Neural cell (in vitro differentiated cells): ENCODE measurements around the gene STX18. TPM values are rescaled to one million over a fixed set of nuclear protein-coding genes. Genes with fewer than 3 reads are reported as not detected.
A peak's percentile ranks its signal among the peaks of the same experiment; 100 is the strongest.

Experiments
- H2AFZ ChIP-seq: fragments of 200-600, 300-800 bp; sonication (generic), shearing (Covaris generic); 2 replicates; pipeline ENCODE4 v1.6.0; 2014; ENCODE audit warnings: low read depth, mild to moderate bottlenecking, antibody characterized with exemption, low read length, moderate library complexity
- H3F3A ChIP-seq: fragments of 200-600 bp; shearing (Covaris generic); 2 replicates; pipeline ENCODE4 v1.6.1; 2016; ENCODE audit warnings: mild to moderate bottlenecking, moderate library complexity, mixed read lengths, antibody characterized with exemption, low read length; ENCODE audit not compliant: insufficient read depth, poor library complexity, severe bottlenecking
- H3K27ac ChIP-seq: fragments of 200-600, 300-800 bp; sonication (generic), shearing (Covaris generic); 2 replicates; pipeline ENCODE4 v1.5.1; 2014; ENCODE audit warnings: mild to moderate bottlenecking, low read length, moderate library complexity
- H3K27me3 ChIP-seq: fragments of 300-800, 200-600 bp; sonication (generic), shearing (Covaris generic); 2 replicates; pipeline ENCODE4 v1.6.0; 2014; ENCODE audit warnings: mild to moderate bottlenecking, low read depth, low read length, moderate library complexity; ENCODE audit not compliant: insufficient read depth
- H3K36me3 ChIP-seq: fragments of 300-800, 200-600 bp; sonication (generic), shearing (Covaris generic); 2 replicates; pipeline ENCODE4 v1.5.1; 2014; ENCODE audit warnings: mild to moderate bottlenecking, antibody characterized with exemption, low read length, moderate library complexity; ENCODE audit not compliant: insufficient read depth
- H3K4me2 ChIP-seq: fragments of 300-800, 200-600 bp; sonication (generic), shearing (Covaris generic); 2 replicates; pipeline ENCODE4 v1.6.0; 2014; ENCODE audit warnings: mild to moderate bottlenecking, low read length
- H3K4me3 ChIP-seq: fragments of 300-800, 200-600 bp; sonication (generic), shearing (Covaris generic); 2 replicates; pipeline ENCODE4 v1.5.1; 2014; ENCODE audit warnings: mild to moderate bottlenecking, low read length, moderate library complexity
- H3K79me2 ChIP-seq: fragments of 200-600 bp; shearing (Covaris generic); replicated peaks from 2 replicates; pipeline ENCODE4 v1.6.0; 2014; ENCODE audit warnings: mild to moderate bottlenecking, low read length, moderate library complexity; ENCODE audit not compliant: insufficient read depth
- H3K9ac ChIP-seq: fragments of 300-800, 200-600 bp; sonication (generic), shearing (Covaris generic); 2 replicates; pipeline ENCODE4 v1.6.1; 2016; ENCODE audit warnings: mild to moderate bottlenecking, low read length, mixed read lengths
- H3K9me2 ChIP-seq: fragments of 200-600 bp; shearing (Covaris generic); 2 replicates; pipeline ENCODE4 v1.6.1; 2016; ENCODE audit warnings: mild to moderate bottlenecking, low read length, mixed read lengths; ENCODE audit not compliant: insufficient read depth
- H3K9me3 ChIP-seq: fragments of 200-600, 300-800 bp; sonication (generic), shearing (Covaris generic); 2 replicates; pipeline ENCODE4 v1.6.1; 2016; ENCODE audit warnings: mild to moderate bottlenecking, mixed run types, low read length, moderate library complexity, mixed read lengths
- H4K20me1 ChIP-seq: fragments of 200-600 bp; shearing (Covaris generic); 2 replicates; pipeline ENCODE4 v1.6.1; 2016; ENCODE audit warnings: mild to moderate bottlenecking, mixed run types; ENCODE audit not compliant: insufficient read depth
- EP300 ChIP-seq: fragments of 450-650 bp; conservative IDR thresholded peaks from 2 replicates; pipeline ENCODE4 v1.6.1; 2014; ENCODE audit warnings: antibody characterized with exemption, mild to moderate bottlenecking, moderate library complexity; ENCODE audit not compliant: poor library complexity, severe bottlenecking
- EZH2 ChIP-seq: fragments of 200-600, 300-800 bp; shearing (Covaris generic), sonication (generic); IDR thresholded peaks from 2 replicates; pipeline ENCODE4 v1.6.1; 2014; ENCODE audit warnings: antibody characterized with exemption, low read length, borderline replicate concordance, mild to moderate bottlenecking; ENCODE audit not compliant: insufficient read depth, poor library complexity, severe bottlenecking
- MXI1 ChIP-seq: fragments of 450-650 bp; conservative IDR thresholded peaks from 2 replicates; pipeline ENCODE4 v1.6.1; 2014; ENCODE audit warnings: antibody characterized with exemption, mild to moderate bottlenecking; ENCODE audit not compliant: poor library complexity, severe bottlenecking
- POLR2AphosphoS5 ChIP-seq: IDR thresholded peaks from 2 replicates; pipeline ENCODE4 v1.6.1; 2012
- RAD21 ChIP-seq: fragments of 450-650 bp; conservative IDR thresholded peaks from 2 replicates; pipeline ENCODE4 v1.6.1; 2014; ENCODE audit warnings: antibody characterized with exemption, mild to moderate bottlenecking, moderate library complexity
- SMC3 ChIP-seq: fragments of 450-650 bp; conservative IDR thresholded peaks from 2 replicates; pipeline ENCODE4 v1.6.1; 2014; ENCODE audit warnings: antibody characterized with exemption, mild to moderate bottlenecking, moderate library complexity; ENCODE audit not compliant: poor library complexity
- TAF1 ChIP-seq: IDR thresholded peaks from 2 replicates; pipeline ENCODE4 v1.6.1; 2012; ENCODE audit warnings: low read depth
- polyA plus RNA-seq: library from polyadenylated mRNA; depleted of rRNA; stranded (reverse); fragments of >200 nt; gene quantifications from 2 replicates; pipeline ENCODE4 v1.2.3, GENCODE V29; 2014
- TF ChIP-seq, protein P1 (sequence below): fragments of 450-650 bp; IDR thresholded peaks from 2 replicates; pipeline ENCODE4 v1.5.1; 2014; ENCODE audit warnings: antibody characterized with exemption, mild to moderate bottlenecking, moderate library complexity; ENCODE audit not compliant: poor library complexity, severe bottlenecking
- TF ChIP-seq, protein P2 (sequence below): IDR thresholded peaks from 2 replicates; pipeline ENCODE4 v1.6.1; 2012; ENCODE audit warnings: borderline replicate concordance

Gene STX18
- polyA plus RNA-seq, 1 donor from 2014 or later, result 64.5 TPM

DNA sequence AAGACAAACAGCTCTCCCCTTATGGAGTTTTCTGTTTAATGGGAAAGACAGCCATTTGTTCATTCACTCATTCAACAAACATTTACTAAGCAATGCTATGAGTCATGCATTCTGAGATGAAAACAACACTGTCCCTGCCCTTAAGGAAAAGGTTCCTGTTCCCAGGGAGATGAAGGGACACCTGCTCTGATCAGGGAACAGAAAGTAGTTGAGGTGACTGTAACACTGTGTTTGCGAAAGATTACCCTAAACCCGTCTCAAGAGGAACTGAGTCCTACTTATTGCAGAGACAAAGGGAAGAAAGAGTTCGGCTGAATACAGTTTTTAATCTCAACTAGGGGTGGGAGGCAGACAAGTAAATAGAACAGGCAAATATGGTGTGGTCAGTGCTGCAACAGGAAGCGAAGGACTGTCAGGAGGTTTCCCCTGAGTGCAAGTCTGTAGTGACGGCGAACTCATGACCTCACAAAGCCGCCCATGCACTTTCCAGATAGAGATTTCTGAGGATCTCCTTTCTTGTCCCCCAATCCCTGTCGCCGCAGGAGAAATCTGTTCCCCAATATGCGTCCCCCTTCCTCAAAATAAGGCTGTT is 712 bp downstream of the STX18 start:
- no peaks in the 10 kb centered on the region for H3K9me3 ChIP-seq
- TF ChIP-seq EP300 (no peak), EZH2 (no peak), POLR2AphosphoS5 (no peak), MXI1 (no peak), RAD21 (no peak), TAF1 (no peak), SMC3 (no peak)
- TF ChIP-seq, protein P1, sequence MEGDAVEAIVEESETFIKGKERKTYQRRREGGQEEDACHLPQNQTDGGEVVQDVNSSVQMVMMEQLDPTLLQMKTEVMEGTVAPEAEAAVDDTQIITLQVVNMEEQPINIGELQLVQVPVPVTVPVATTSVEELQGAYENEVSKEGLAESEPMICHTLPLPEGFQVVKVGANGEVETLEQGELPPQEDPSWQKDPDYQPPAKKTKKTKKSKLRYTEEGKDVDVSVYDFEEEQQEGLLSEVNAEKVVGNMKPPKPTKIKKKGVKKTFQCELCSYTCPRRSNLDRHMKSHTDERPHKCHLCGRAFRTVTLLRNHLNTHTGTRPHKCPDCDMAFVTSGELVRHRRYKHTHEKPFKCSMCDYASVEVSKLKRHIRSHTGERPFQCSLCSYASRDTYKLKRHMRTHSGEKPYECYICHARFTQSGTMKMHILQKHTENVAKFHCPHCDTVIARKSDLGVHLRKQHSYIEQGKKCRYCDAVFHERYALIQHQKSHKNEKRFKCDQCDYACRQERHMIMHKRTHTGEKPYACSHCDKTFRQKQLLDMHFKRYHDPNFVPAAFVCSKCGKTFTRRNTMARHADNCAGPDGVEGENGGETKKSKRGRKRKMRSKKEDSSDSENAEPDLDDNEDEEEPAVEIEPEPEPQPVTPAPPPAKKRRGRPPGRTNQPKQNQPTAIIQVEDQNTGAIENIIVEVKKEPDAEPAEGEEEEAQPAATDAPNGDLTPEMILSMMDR, result no peak
- TF ChIP-seq, protein P2, sequence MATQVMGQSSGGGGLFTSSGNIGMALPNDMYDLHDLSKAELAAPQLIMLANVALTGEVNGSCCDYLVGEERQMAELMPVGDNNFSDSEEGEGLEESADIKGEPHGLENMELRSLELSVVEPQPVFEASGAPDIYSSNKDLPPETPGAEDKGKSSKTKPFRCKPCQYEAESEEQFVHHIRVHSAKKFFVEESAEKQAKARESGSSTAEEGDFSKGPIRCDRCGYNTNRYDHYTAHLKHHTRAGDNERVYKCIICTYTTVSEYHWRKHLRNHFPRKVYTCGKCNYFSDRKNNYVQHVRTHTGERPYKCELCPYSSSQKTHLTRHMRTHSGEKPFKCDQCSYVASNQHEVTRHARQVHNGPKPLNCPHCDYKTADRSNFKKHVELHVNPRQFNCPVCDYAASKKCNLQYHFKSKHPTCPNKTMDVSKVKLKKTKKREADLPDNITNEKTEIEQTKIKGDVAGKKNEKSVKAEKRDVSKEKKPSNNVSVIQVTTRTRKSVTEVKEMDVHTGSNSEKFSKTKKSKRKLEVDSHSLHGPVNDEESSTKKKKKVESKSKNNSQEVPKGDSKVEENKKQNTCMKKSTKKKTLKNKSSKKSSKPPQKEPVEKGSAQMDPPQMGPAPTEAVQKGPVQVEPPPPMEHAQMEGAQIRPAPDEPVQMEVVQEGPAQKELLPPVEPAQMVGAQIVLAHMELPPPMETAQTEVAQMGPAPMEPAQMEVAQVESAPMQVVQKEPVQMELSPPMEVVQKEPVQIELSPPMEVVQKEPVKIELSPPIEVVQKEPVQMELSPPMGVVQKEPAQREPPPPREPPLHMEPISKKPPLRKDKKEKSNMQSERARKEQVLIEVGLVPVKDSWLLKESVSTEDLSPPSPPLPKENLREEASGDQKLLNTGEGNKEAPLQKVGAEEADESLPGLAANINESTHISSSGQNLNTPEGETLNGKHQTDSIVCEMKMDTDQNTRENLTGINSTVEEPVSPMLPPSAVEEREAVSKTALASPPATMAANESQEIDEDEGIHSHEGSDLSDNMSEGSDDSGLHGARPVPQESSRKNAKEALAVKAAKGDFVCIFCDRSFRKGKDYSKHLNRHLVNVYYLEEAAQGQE, result no peak
- peak overlapping the region; percentile 89 for H3K9ac ChIP-seq
- H3K9me2 ChIP-seq, result no peaks in the 10 kb centered on the region
- H2AFZ ChIP-seq, result peak overlapping the region; percentile 87
- H3K27me3 ChIP-seq, result no peaks in the 10 kb centered on the region
- H3K36me3 ChIP-seq, result no peaks in the 10 kb centered on the region
- no peaks in the 10 kb centered on the region for H4K20me1 ChIP-seq
- H3K4me2 ChIP-seq, result peak overlapping the region; percentile 97
- H3K4me3 ChIP-seq, result peak overlapping the region; percentile 93
- peak overlapping the region; percentile 79 for H3K27ac ChIP-seq
- H3F3A ChIP-seq, result no peaks in the 10 kb centered on the region
- H3K79me2 ChIP-seq, result peaks cover 48% of the 10 kb centered on the region

DNA sequence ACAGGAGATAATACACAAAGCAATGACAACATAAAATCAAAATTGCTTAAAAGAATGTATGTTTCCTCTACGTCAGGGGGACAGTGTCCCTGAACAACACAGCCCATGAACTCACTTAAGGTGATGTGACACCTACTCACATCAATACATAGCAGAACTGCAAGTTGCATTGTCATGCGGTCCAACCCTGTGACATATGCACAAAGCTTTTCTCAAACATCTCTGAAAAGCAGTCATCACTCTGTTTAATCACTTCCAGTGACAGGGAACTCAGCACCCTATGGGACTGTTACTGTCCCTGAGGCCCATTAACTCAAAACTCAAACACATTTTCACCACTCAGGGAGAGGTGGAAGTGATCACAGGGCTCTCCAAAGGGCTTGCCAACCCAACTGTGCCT is 2.4 kb downstream of the STX18 start:
- Histone ChIP-seq H3K9me3 (no peaks in the 10 kb centered on the region), H3F3A (no peaks in the 10 kb centered on the region), H3K4me3 (peak overlapping the region; percentile 93), H3K36me3 (no peaks in the 10 kb centered on the region), H3K9ac (no peak overlapping the region), H4K20me1 (no peaks in the 10 kb centered on the region), H3K27ac (no peak overlapping the region), H3K9me2 (no peaks in the 10 kb centered on the region), H3K27me3 (no peaks in the 10 kb centered on the region), H3K4me2 (peak overlapping the region; percentile 97), H3K79me2 (peaks cover 57% of the 10 kb centered on the region), H2AFZ (no peak overlapping the region)
- no peak for TF ChIP-seq MXI1
- TF ChIP-seq EP300, result no peak
- TF ChIP-seq, protein P2, result no peak
- TF ChIP-seq, protein P1, result no peak
- no peak for TF ChIP-seq SMC3
- no peak for TF ChIP-seq RAD21
- TF ChIP-seq TAF1, result no peak
- no peak for TF ChIP-seq EZH2
- no peak for TF ChIP-seq POLR2AphosphoS5
